H7 (cell line): Measurements from ENCODE around the gene TOP3A. TPM values are rescaled to one million over a fixed set of nuclear protein-coding genes. Genes with fewer than 3 reads are reported as not detected.
"Not testable (repeated sequence)": the region's sequence is repeated elsewhere in the genome, so short reads cannot be mapped to it uniquely, and the experiment has no call there.

Experiments used
- DNase-seq: peaks from one replicate; pipeline ENCODE4 v3.0.0; 2012
- H3K27me3 ChIP-seq: 2 replicates; pipeline ENCODE4 v1.6.0; 2011; ENCODE audit warnings: mild to moderate bottlenecking, low read length; ENCODE audit not compliant: control insufficient read depth, insufficient read depth
- H3K36me3 ChIP-seq: replicated peaks from 2 replicates; pipeline ENCODE4 v1.5.1; 2011; ENCODE audit warnings: low read length; ENCODE audit not compliant: control insufficient read depth, insufficient read depth
- H3K4me3 ChIP-seq: 2 replicates; pipeline ENCODE4 v1.5.1; 2011; ENCODE audit warnings: low read depth, mild to moderate bottlenecking, control low read depth, low read length, moderate library complexity; ENCODE audit not compliant: insufficient read depth
- total RNA-seq: library from RNA; depleted of rRNA; stranded (reverse); fragments of >200 nt; shearing (Covaris generic); gene quantifications from 2 replicates; pipeline ENCODE4 v1.2.3, GENCODE V29; 2014

The TOP3A gene
- total RNA-seq, 1 experiment from 2014 or later: 36.7 TPM

GRCh38 chr17:18318117-18318516 lies 3.3 kb upstream of the TOP3A start:
- no peaks in the 10 kb centered on the region for H3K27me3 ChIP-seq
- H3K4me3 ChIP-seq: no peak overlapping the region; the same call in 1 of the 2 replicates
- no peak for DNase-seq
- H3K36me3 ChIP-seq: peaks cover 9% of the 10 kb centered on the region

GRCh38 chr17:18315961-18316360 lies 1.2 kb upstream of the TOP3A start:
- Histone ChIP-seq H3K4me3 (peak overlapping the region; percentile 84), H3K36me3 (peaks cover 13% of the 10 kb centered on the region), H3K27me3 (no peaks in the 10 kb centered on the region)
- no peak for DNase-seq

GRCh38 chr17:18315562-18315922 lies 748 bp upstream of the TOP3A start:
- peak; percentile 36 for DNase-seq
- peak overlapping the region; percentile 84 for H3K4me3 ChIP-seq
- H3K36me3 ChIP-seq: peaks cover 13% of the 10 kb centered on the region
- no peaks in the 10 kb centered on the region for H3K27me3 ChIP-seq

GRCh38 chr17:18314059-18314730 lies 599 bp downstream of the TOP3A start:
- peaks cover 12% of the 10 kb centered on the region for H3K36me3 ChIP-seq
- no peak for DNase-seq
- peak overlapping the region; percentile 84 for H3K4me3 ChIP-seq
- H3K27me3 ChIP-seq: no peaks in the 10 kb centered on the region

- Histone ChIP-seq H3K4me3 (no peak overlapping the region), H3K36me3 (peaks cover 22% of the 10 kb centered on the region), H3K27me3 (no peaks in the 10 kb centered on the region)
- DNase-seq: no peak
Observed at GRCh38 chr17:18309202-18309601, 5.6 kb downstream of the TOP3A start.

- DNase-seq, H3K27me3 ChIP-seq, H3K4me3 ChIP-seq: not testable (repeated sequence)
- peaks cover 51% of the 10 kb centered on the region for H3K36me3 ChIP-seq
Observed at GRCh38 chr17:18303206-18303605, 11.6 kb downstream of the TOP3A start.

GRCh38 chr17:18300725-18301480 lies 13.9 kb downstream of the TOP3A start:
- H3K4me3 ChIP-seq: no peak overlapping the region
- DNase-seq: no peak
- no peaks in the 10 kb centered on the region for H3K27me3 ChIP-seq
- H3K36me3 ChIP-seq: peaks cover 45% of the 10 kb centered on the region

GRCh38 chr17:18298061-18298460 lies 16.7 kb downstream of the TOP3A start:
- not testable (repeated sequence) for DNase-seq, H3K4me3 ChIP-seq, H3K27me3 ChIP-seq
- H3K36me3 ChIP-seq: peaks cover 38% of the 10 kb centered on the region

- H3K27me3 ChIP-seq: no peaks in the 10 kb centered on the region
- H3K36me3 ChIP-seq: peaks cover 40% of the 10 kb centered on the region
- no peak for DNase-seq
- H3K4me3 ChIP-seq: no peak overlapping the region
Observed at GRCh38 chr17:18291718-18292540, 22.9 kb downstream of the TOP3A start.

- Histone ChIP-seq H3K27me3 (no peaks in the 10 kb centered on the region), H3K4me3 (no peak overlapping the region), H3K36me3 (peaks cover 38% of the 10 kb centered on the region)
- DNase-seq: no peak
Observed at GRCh38 chr17:18285296-18285695, 29.5 kb downstream of the TOP3A start.

GRCh38 chr17:18281788-18282187 lies 33.0 kb downstream of the TOP3A start:
- Histone ChIP-seq H3K36me3 (peaks cover 43% of the 10 kb centered on the region), H3K4me3 (no peak overlapping the region), H3K27me3 (no peaks in the 10 kb centered on the region)
- DNase-seq: no peak

- DNase-seq: no peak
- peaks cover 51% of the 10 kb centered on the region for H3K36me3 ChIP-seq
- H3K4me3 ChIP-seq: no peak overlapping the region
- H3K27me3 ChIP-seq: no peaks in the 10 kb centered on the region
Observed at GRCh38 chr17:18280766-18281371, 33.9 kb downstream of the TOP3A start.

GRCh38 chr17:18280249-18280648 lies 34.5 kb downstream of the TOP3A start:
- no peak overlapping the region for H3K4me3 ChIP-seq
- peaks cover 46% of the 10 kb centered on the region for H3K36me3 ChIP-seq
- DNase-seq: no peak
- H3K27me3 ChIP-seq: no peaks in the 10 kb centered on the region

GRCh38 chr17:18278867-18279266 lies 35.9 kb downstream of the TOP3A start:
- no peak for DNase-seq
- Histone ChIP-seq H3K36me3 (peaks cover 48% of the 10 kb centered on the region), H3K4me3 (no peak overlapping the region), H3K27me3 (no peaks in the 10 kb centered on the region)
